Mesenteric fat pad (tissue), 1 donor: Measurements from ENCODE around the gene CDKAL1. TPM values are rescaled to one million over a fixed set of nuclear protein-coding genes. Genes with fewer than 3 reads are reported as not detected.

Source experiments
- DNase-seq: peaks from one replicate; pipeline ENCODE4 v3.0.0-alpha.2; 2020; ENCODE audit warnings: low spot score
- total RNA-seq: library from RNA; stranded (reverse); fragmentation: NEBNext Ultra II Directional; extraction: Animal tissue kit (Norgen Biotek cat#: 25700); gene quantifications from one replicate; pipeline ENCODE4 v1.2.1, GENCODE V29; 2021
- donor health status: DM: yes; HTN: yes; CAD: no.

The CDKAL1 gene
- total RNA-seq, 1 donor from 2014 or later: 13.2 TPM

GRCh38 chr6:20670750-20671149, 136.5 kb downstream of the CDKAL1 start:
- no peak for DNase-seq

GRCh38 chr6:20672038-20672437, 137.8 kb downstream of the CDKAL1 start:
- no peak for DNase-seq

- DNase-seq: no peak
Observed at GRCh38 chr6:20673458-20673857, 139.2 kb downstream of the CDKAL1 start.

- DNase-seq: no peak
Observed at GRCh38 chr6:20674664-20675063, 140.4 kb downstream of the CDKAL1 start.

GRCh38 chr6:20678831-20679352, 144.6 kb downstream of the CDKAL1 start:
- DNase-seq: no peak

GRCh38 chr6:20680697-20681165, 146.5 kb downstream of the CDKAL1 start:
- no peak for DNase-seq

- no peak for DNase-seq
Observed at GRCh38 chr6:20681243-20681684, 147.0 kb downstream of the CDKAL1 start.

- no peak for DNase-seq
Observed at GRCh38 chr6:20684474-20684873, 150.2 kb downstream of the CDKAL1 start.

GRCh38 chr6:20686142-20686541, 151.9 kb downstream of the CDKAL1 start:
- no peak for DNase-seq

- DNase-seq: no peak
Observed at GRCh38 chr6:20687494-20687893, 153.2 kb downstream of the CDKAL1 start.

- DNase-seq: no peak
Observed at GRCh38 chr6:20688710-20689500, 154.6 kb downstream of the CDKAL1 start.

GRCh38 chr6:20691185-20691584, 156.9 kb downstream of the CDKAL1 start:
- DNase-seq: no peak

- no peak for DNase-seq
Observed at GRCh38 chr6:20692023-20692422, 157.8 kb downstream of the CDKAL1 start.

GRCh38 chr6:20693466-20694063, 159.3 kb downstream of the CDKAL1 start:
- DNase-seq: no peak

- no peak for DNase-seq
Observed at GRCh38 chr6:20696676-20697075, 162.4 kb downstream of the CDKAL1 start.

- DNase-seq: no peak
Observed at GRCh38 chr6:20698675-20699074, 164.4 kb downstream of the CDKAL1 start.

- no peak for DNase-seq
Observed at GRCh38 chr6:20699402-20699801, 165.1 kb downstream of the CDKAL1 start.

- DNase-seq: no peak
Observed at GRCh38 chr6:20700375-20700774, 166.1 kb downstream of the CDKAL1 start.

GRCh38 chr6:20702366-20702765, 168.1 kb downstream of the CDKAL1 start:
- DNase-seq: no peak

- DNase-seq: no peak
Observed at GRCh38 chr6:20703049-20703448, 168.8 kb downstream of the CDKAL1 start.

GRCh38 chr6:20704325-20705025, 170.2 kb downstream of the CDKAL1 start:
- DNase-seq: no peak

- DNase-seq: no peak
Observed at GRCh38 chr6:20705741-20706140, 171.5 kb downstream of the CDKAL1 start.
